GM18517 (cell line): ENCODE results near the gene MAML3.

ENCODE experiments used
- ATAC-seq: cut with Tn5 transposase; IDR thresholded peaks from one replicate; pipeline ENCODE4 v1.9.1; 2021; ENCODE audit warnings: mild to moderate bottlenecking, moderate library complexity; ENCODE audit not compliant: unreplicated experiment

Gene MAML3

GRCh38 chr4:140127422-140127821 is 26.6 kb downstream of the MAML3 start:
- ATAC-seq = no peak

GRCh38 chr4:140126261-140126660 is 27.7 kb downstream of the MAML3 start:
- ATAC-seq = no peak

- ATAC-seq = no peak
Observed at GRCh38 chr4:140125374-140125773, 28.6 kb downstream of the MAML3 start.

GRCh38 chr4:140123666-140124377 is 30.2 kb downstream of the MAML3 start:
- ATAC-seq = no peak

GRCh38 chr4:140122891-140123290 is 31.1 kb downstream of the MAML3 start:
- ATAC-seq = no peak

- ATAC-seq = no peak
Observed at GRCh38 chr4:140121646-140122045, 32.3 kb downstream of the MAML3 start.

GRCh38 chr4:140118931-140119640 is 34.9 kb downstream of the MAML3 start:
- no peak for ATAC-seq

GRCh38 chr4:140117947-140118346 is 36.0 kb downstream of the MAML3 start:
- no peak for ATAC-seq

GRCh38 chr4:140116442-140117104 is 37.4 kb downstream of the MAML3 start:
- ATAC-seq = no peak

- peak; percentile 70 for ATAC-seq
Observed at GRCh38 chr4:140115140-140115539, 38.8 kb downstream of the MAML3 start.

- ATAC-seq = no peak
Observed at GRCh38 chr4:140113653-140114052, 40.3 kb downstream of the MAML3 start.

- ATAC-seq = no peak
Observed at GRCh38 chr4:140112576-140112975, 41.4 kb downstream of the MAML3 start.

GRCh38 chr4:140111256-140111655 is 42.7 kb downstream of the MAML3 start:
- no peak for ATAC-seq

- no peak for ATAC-seq
Observed at GRCh38 chr4:140110542-140111215, 43.3 kb downstream of the MAML3 start.

- no peak for ATAC-seq
Observed at GRCh38 chr4:140109737-140110136, 44.2 kb downstream of the MAML3 start.

GRCh38 chr4:140109292-140109691 is 44.7 kb downstream of the MAML3 start:
- no peak for ATAC-seq

- no peak for ATAC-seq
Observed at GRCh38 chr4:140108713-140109230, 45.2 kb downstream of the MAML3 start.

- ATAC-seq = no peak
Observed at GRCh38 chr4:140108243-140108642, 45.7 kb downstream of the MAML3 start.

- ATAC-seq = no peak
Observed at GRCh38 chr4:140106289-140106844, 47.6 kb downstream of the MAML3 start.

- no peak for ATAC-seq
Observed at GRCh38 chr4:140105436-140105835, 48.5 kb downstream of the MAML3 start.

- ATAC-seq = peak; percentile 80
Observed at GRCh38 chr4:140103676-140104075, 50.3 kb downstream of the MAML3 start.
